CD4-positive, alpha-beta T cell treated with Interleukin-21 for 1 hour (primary cell): ENCODE results near the gene AGAP6.
A peak's percentile ranks its signal among the peaks of the same experiment; 100 is the strongest.
"Not testable (repeated sequence)": the region's sequence is repeated elsewhere in the genome, so short reads cannot be mapped to it uniquely, and the experiment has no call there.

ENCODE experiments used
- DNase-seq: peaks from one replicate; pipeline ENCODE4 v3.0.0-alpha.2; 2020

AGAP6 gene

GRCh38 chr10:49988376-49988775 lies at the start of gene AGAP6:
Gene AGAP6 (plus strand): TSS chr10:49988406. CDS start chr10:49988716, 310 bp downstream.
- DNase-seq, result not testable (repeated sequence)

- peak; percentile 84 for DNase-seq
Measured at GRCh38 chr10:49941447-49942338, 46.5 kb upstream of the AGAP6 start, which contains the start of the genes PARG and TIMM23B. Gene PARG (minus strand): TSS chr10:49942027. CDS start chr10:49941725, 302 bp downstream. Gene TIMM23B (plus strand): TSS chr10:49942053. CDS start chr10:49942195, 142 bp downstream.

GRCh38 chr10:49942339-49942705 lies 45.9 kb upstream of the AGAP6 start:
- DNase-seq, result not testable (repeated sequence)

- not testable (repeated sequence) for DNase-seq
Measured at GRCh38 chr10:49943607-49944006, 44.6 kb upstream of the AGAP6 start.

- not testable (repeated sequence) for DNase-seq
Measured at GRCh38 chr10:49948142-49948541, 40.1 kb upstream of the AGAP6 start.

- not testable (repeated sequence) for DNase-seq
Measured at GRCh38 chr10:49948737-49949136, 39.5 kb upstream of the AGAP6 start.

GRCh38 chr10:49952006-49952405 lies 36.2 kb upstream of the AGAP6 start:
- not testable (repeated sequence) for DNase-seq

GRCh38 chr10:49953122-49953521 lies 35.1 kb upstream of the AGAP6 start:
- not testable (repeated sequence) for DNase-seq

- not testable (repeated sequence) for DNase-seq
Measured at GRCh38 chr10:49970331-49970857, 17.8 kb upstream of the AGAP6 start.

GRCh38 chr10:49971466-49971865 lies 16.7 kb upstream of the AGAP6 start:
- DNase-seq, result not testable (repeated sequence)

- DNase-seq, result not testable (repeated sequence)
Measured at GRCh38 chr10:49972094-49972493, 16.1 kb upstream of the AGAP6 start.

- not testable (repeated sequence) for DNase-seq
Measured at GRCh38 chr10:49977756-49978155, 10.4 kb upstream of the AGAP6 start.

- not testable (repeated sequence) for DNase-seq
Measured at GRCh38 chr10:49987207-49987606, 999 bp upstream of the AGAP6 start.

- DNase-seq, result not testable (repeated sequence)
Measured at GRCh38 chr10:49995321-49995720, 7.1 kb downstream of the AGAP6 start.

- DNase-seq, result not testable (repeated sequence)
Measured at GRCh38 chr10:50014024-50014423, 25.8 kb downstream of the AGAP6 start.

GRCh38 chr10:50015596-50016220 lies 27.5 kb downstream of the AGAP6 start:
- not testable (repeated sequence) for DNase-seq

GRCh38 chr10:50016926-50017325 lies 28.7 kb downstream of the AGAP6 start:
- not testable (repeated sequence) for DNase-seq

GRCh38 chr10:50017646-50018045 lies 29.4 kb downstream of the AGAP6 start:
- DNase-seq, result not testable (repeated sequence)

GRCh38 chr10:50019279-50019678 lies 31.1 kb downstream of the AGAP6 start:
- DNase-seq, result not testable (repeated sequence)

GRCh38 chr10:50020451-50021024 lies 32.3 kb downstream of the AGAP6 start:
- not testable (repeated sequence) for DNase-seq

GRCh38 chr10:50021646-50022045 lies 33.4 kb downstream of the AGAP6 start:
- no peak for DNase-seq

- DNase-seq, result not testable (repeated sequence)
Measured at GRCh38 chr10:50024716-50025383, 36.6 kb downstream of the AGAP6 start.
